ENCODE results near the gene CIAO1. TPM values are rescaled to one million over a fixed set of nuclear protein-coding genes. Genes with fewer than 3 reads are reported as not detected.
A peak's percentile ranks its signal among the peaks of the same experiment; 100 is the strongest.

CIAO1 gene
- total RNA-seq, 1 donor from 2014 or later = 37.5 TPM

GRCh38 chr2:96245609-96246390, 20.2 kb upstream of the CIAO1 start:
- Mint-ChIP-seq H3K36me3 (ENCODE audit: low read depth) (peaks cover 1% of the 10 kb centered on the region), H3K27ac (ENCODE audit: unreplicated experiment) (peak overlapping the region; percentile 65), H3K9me3 (ENCODE audit: low read depth) (no peaks in the 10 kb centered on the region), H3K4me1 (ENCODE audit: low read depth) (peaks cover 28% of the 10 kb centered on the region), H3K27me3 (ENCODE audit: low read depth) (no peaks in the 10 kb centered on the region), H3K4me3 (ENCODE audit: unreplicated experiment) (no peak overlapping the region)
- DNase-seq (ENCODE audit: low spot score) = peak; percentile 27
- TF ChIP-seq, protein P1, sequence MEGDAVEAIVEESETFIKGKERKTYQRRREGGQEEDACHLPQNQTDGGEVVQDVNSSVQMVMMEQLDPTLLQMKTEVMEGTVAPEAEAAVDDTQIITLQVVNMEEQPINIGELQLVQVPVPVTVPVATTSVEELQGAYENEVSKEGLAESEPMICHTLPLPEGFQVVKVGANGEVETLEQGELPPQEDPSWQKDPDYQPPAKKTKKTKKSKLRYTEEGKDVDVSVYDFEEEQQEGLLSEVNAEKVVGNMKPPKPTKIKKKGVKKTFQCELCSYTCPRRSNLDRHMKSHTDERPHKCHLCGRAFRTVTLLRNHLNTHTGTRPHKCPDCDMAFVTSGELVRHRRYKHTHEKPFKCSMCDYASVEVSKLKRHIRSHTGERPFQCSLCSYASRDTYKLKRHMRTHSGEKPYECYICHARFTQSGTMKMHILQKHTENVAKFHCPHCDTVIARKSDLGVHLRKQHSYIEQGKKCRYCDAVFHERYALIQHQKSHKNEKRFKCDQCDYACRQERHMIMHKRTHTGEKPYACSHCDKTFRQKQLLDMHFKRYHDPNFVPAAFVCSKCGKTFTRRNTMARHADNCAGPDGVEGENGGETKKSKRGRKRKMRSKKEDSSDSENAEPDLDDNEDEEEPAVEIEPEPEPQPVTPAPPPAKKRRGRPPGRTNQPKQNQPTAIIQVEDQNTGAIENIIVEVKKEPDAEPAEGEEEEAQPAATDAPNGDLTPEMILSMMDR (IDR thresholded peaks at IDR 0.05) = no peak

GRCh38 chr2:96247009-96247408, 19.0 kb upstream of the CIAO1 start:
- TF ChIP-seq, protein P1 (IDR thresholded peaks at IDR 0.05) = no peak
- Mint-ChIP-seq H3K9me3 (ENCODE audit: low read depth) (no peaks in the 10 kb centered on the region), H3K4me1 (ENCODE audit: low read depth) (peaks cover 37% of the 10 kb centered on the region), H3K27me3 (ENCODE audit: low read depth) (no peaks in the 10 kb centered on the region), H3K27ac (ENCODE audit: unreplicated experiment) (no peak overlapping the region), H3K36me3 (ENCODE audit: low read depth) (peaks cover 6% of the 10 kb centered on the region), H3K4me3 (ENCODE audit: unreplicated experiment) (no peak overlapping the region)
- DNase-seq (ENCODE audit: low spot score) = peak; percentile 13

GRCh38 chr2:96247896-96248295, 18.1 kb upstream of the CIAO1 start:
- H3K27ac Mint-ChIP-seq (ENCODE audit: unreplicated experiment) = no peak overlapping the region
- H3K4me3 Mint-ChIP-seq (ENCODE audit: unreplicated experiment) = no peak overlapping the region
- no peaks in the 10 kb centered on the region for H3K27me3 Mint-ChIP-seq (ENCODE audit: low read depth)
- peak; percentile 17 for DNase-seq (ENCODE audit: low spot score)
- H3K9me3 Mint-ChIP-seq (ENCODE audit: low read depth) = no peaks in the 10 kb centered on the region
- TF ChIP-seq, protein P1 (IDR thresholded peaks at IDR 0.05) = no peak
- H3K36me3 Mint-ChIP-seq (ENCODE audit: low read depth) = peaks cover 11% of the 10 kb centered on the region
- H3K4me1 Mint-ChIP-seq (ENCODE audit: low read depth) = peaks cover 36% of the 10 kb centered on the region

DNA sequence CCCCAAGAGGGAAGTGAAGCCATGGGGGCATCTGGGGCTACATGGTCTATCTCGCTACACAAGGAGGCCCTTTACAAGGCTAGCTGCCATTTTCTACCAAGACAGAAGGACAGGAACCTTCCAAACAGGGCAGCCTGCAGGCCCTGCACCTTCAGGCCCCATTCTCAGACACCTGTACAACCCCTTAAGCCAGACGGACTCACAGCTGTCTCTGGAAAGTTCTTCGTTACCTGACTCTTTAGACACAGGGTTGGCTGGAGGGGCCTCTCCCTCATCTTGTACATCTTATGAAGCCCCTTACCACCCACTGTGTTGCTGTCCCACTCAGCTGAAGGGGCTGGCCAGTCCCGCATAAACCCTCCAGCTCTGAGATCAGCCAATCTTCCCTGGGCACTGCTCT, 17.4 kb upstream of the CIAO1 start:
- no peaks in the 10 kb centered on the region for H3K9me3 Mint-ChIP-seq (ENCODE audit: low read depth)
- H3K4me1 Mint-ChIP-seq (ENCODE audit: low read depth) = peaks cover 36% of the 10 kb centered on the region
- H3K27ac Mint-ChIP-seq (ENCODE audit: unreplicated experiment) = no peak overlapping the region
- H3K36me3 Mint-ChIP-seq (ENCODE audit: low read depth) = peaks cover 15% of the 10 kb centered on the region
- TF ChIP-seq, protein P1 (IDR thresholded peaks at IDR 0.05) = no peak
- no peak overlapping the region for H3K4me3 Mint-ChIP-seq (ENCODE audit: unreplicated experiment)
- peak; percentile 34 for DNase-seq (ENCODE audit: low spot score)
- H3K27me3 Mint-ChIP-seq (ENCODE audit: low read depth) = no peaks in the 10 kb centered on the region

DNA sequence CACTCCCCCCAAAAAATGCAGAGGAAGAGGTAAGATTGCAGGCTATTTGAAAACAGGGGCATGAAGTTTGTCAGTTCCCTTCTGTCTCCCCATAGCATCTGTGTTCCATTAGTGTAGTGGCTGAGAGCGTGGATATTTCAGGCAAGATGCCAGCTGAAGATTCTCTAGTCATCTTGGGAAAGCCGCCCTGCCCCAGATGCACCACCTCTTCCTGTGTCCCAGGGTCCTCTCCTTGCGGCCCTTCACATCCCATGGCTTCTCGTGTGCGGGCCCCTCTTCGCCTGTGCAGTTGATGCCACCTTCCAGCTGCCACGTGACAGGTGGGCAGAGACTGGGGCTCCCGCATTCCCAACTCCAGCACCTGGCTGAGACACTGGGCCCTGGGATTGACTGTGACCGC, 16.4 kb upstream of the CIAO1 start:
- H3K36me3 Mint-ChIP-seq (ENCODE audit: low read depth) = peaks cover 20% of the 10 kb centered on the region
- no peak overlapping the region for H3K27ac Mint-ChIP-seq (ENCODE audit: unreplicated experiment)
- no peak overlapping the region for H3K4me3 Mint-ChIP-seq (ENCODE audit: unreplicated experiment)
- H3K4me1 Mint-ChIP-seq (ENCODE audit: low read depth) = peaks cover 36% of the 10 kb centered on the region
- TF ChIP-seq, protein P1 (IDR thresholded peaks at IDR 0.05) = no peak
- no peaks in the 10 kb centered on the region for H3K27me3 Mint-ChIP-seq (ENCODE audit: low read depth)
- peak; percentile 68 for DNase-seq (ENCODE audit: low spot score)
- H3K9me3 Mint-ChIP-seq (ENCODE audit: low read depth) = no peaks in the 10 kb centered on the region

Measured in chondrocyte (in vitro differentiated cells).